HG02571 (cell line): ENCODE results near the gene ADARB1.

Experiments used
- ATAC-seq: cut with Tn5 transposase; IDR thresholded peaks from one replicate; pipeline ENCODE4 v1.9.1; 2021; ENCODE audit warnings: mild to moderate bottlenecking, moderate library complexity; ENCODE audit not compliant: unreplicated experiment

The ADARB1 gene

GRCh38 chr21:45163413-45164123, 89.2 kb downstream of the ADARB1 start:
- no peak for ATAC-seq

DNA sequence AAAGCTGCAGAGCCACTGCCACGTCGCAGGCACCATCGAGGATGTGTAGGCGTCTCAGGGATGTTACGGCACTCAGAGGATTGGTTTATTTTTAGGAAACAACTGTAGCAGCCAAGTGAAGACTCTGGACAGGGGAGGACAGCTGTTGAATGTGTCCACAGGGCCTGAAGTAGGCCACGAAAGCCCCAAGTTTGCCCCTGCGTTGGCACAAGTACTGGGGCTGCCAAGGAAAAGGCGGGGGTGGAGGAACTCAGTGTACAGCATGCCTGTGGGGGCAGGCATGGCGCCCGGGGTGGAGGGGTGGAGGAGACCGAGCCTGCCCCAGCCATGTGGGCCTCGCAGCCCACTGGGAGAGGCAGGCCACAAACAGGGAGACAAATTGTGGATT, 89.7 kb downstream of the ADARB1 start:
- ATAC-seq, result no peak

- ATAC-seq, result no peak
Observed at GRCh38 chr21:45164838-45165237, 90.5 kb downstream of the ADARB1 start.

DNA sequence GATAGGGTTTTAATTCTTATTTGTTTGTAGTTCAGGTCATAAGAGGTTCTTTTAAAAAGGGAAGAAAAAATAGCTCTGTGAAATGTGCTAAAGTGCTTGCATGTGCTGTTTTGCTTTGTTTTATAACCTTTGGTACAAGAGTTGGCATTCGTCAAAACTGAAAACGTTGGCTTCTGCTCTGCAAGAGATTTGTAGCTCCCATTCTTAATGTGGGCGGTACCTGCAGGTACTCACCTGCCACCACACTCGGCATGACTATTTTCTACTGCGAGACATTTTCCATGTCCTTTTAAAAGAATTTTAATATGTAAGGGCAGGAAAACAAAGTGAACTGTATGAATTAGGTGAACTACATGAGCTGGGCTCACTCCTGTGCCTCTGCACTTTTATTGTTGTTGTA, 92.6 kb downstream of the ADARB1 start:
- ATAC-seq, result no peak

- no peak for ATAC-seq
Observed at GRCh38 chr21:45167796-45168222, 93.4 kb downstream of the ADARB1 start.

DNA sequence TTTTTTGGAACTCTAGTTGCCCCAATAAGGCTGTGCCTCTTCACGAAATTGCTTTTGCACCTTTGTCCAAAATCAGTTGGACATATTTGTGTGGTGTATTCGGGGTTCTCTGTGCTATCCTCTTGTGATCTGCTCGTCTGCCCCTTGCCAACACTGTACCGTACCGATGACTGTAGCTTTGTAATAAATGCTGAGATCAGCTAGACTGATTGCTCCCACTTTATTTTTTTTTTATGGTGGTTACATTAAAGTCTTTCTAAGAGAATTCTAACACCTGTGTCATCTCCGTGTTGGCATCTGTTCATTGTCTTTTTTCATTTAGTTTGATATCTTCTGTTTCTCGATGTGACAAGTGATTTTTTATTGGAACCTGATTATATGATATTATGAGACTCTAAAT, 94.1 kb downstream of the ADARB1 start:
- no peak for ATAC-seq

DNA sequence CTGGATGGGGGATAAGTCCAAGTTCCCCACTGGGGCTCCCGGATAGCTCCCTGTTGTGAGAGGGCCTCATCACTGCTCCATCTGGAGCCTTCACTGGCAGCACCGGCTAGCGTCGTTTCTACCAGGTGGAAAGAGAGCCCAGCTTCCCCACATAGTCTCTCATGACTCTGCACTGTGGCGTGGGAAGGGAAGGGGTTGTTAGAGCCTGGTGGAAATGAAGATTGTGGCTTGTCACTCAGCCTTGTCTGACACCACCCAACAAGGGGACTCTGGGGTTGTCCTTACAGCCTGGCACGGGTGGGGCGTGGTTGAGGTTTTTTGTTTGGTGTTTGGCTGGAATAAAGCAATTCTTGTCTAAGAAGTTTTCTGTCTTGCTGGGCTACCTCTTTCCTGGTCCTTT, 94.6 kb downstream of the ADARB1 start:
- ATAC-seq, result no peak

DNA sequence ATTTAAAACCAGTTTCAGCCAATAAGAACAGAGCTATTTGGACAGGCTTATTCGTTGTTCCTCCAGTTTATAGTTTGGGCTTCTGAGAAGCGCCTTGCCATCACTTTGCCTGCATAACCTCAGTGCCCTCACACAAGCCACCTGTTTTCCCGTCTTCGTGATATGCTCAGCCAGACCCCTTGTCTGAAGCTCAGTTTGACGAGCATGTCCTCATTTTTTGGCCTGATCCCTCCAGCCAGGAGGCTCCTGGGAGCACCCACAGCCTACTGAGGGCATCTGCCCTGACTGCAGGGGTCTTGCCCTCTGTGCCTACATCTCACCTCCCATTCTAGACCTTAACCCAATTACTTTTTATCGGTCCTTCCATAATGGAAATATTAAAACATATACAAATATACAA, 95.3 kb downstream of the ADARB1 start:
- ATAC-seq, result no peak

- ATAC-seq, result no peak
Observed at GRCh38 chr21:45170987-45171386, 96.6 kb downstream of the ADARB1 start.

GRCh38 chr21:45172420-45172819, 98.0 kb downstream of the ADARB1 start:
- no peak for ATAC-seq

DNA sequence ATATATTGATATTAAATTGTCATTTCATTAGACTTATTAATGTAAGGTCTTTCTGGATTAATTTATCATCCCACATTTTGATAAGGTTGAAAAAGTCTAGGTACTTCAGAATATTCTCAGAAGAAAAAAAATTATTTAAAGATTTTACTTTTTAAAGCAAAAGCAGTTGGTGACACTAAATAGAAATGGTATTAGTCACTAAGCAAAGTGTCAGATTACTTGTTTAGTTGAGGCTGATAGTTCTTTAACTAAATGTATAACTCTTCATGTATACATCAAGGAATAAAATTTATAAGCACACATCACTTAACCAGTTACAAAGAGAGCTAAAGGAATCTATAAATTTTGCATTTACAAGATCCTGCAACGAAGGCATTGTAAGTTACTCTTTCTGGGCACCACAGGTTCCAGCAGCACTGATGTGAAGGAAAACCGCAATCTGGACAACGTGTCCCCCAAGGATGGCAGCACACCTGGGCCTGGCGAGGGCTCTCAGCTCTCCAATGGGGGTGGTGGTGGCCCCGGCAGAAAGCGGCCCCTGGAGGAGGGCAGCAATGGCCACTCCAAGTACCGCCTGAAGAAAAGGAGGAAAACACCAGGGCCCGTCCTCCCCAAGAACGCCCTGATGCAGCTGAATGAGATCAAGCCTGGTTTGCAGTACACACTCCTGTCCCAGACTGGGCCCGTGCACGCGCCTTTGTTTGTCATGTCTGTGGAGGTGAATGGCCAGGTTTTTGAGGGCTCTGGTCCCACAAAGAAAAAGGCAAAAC, 101.1 kb downstream of the ADARB1 start:
- no peak for ATAC-seq

DNA sequence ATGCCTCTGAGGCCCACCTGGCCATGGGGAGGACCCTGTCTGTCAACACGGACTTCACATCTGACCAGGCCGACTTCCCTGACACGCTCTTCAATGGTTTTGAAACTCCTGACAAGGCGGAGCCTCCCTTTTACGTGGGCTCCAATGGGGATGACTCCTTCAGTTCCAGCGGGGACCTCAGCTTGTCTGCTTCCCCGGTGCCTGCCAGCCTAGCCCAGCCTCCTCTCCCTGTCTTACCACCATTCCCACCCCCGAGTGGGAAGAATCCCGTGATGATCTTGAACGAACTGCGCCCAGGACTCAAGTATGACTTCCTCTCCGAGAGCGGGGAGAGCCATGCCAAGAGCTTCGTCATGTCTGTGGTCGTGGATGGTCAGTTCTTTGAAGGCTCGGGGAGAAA, 101.8 kb downstream of the ADARB1 start:
- no peak for ATAC-seq

GRCh38 chr21:45177039-45177438, 102.7 kb downstream of the ADARB1 start:
- no peak for ATAC-seq

DNA sequence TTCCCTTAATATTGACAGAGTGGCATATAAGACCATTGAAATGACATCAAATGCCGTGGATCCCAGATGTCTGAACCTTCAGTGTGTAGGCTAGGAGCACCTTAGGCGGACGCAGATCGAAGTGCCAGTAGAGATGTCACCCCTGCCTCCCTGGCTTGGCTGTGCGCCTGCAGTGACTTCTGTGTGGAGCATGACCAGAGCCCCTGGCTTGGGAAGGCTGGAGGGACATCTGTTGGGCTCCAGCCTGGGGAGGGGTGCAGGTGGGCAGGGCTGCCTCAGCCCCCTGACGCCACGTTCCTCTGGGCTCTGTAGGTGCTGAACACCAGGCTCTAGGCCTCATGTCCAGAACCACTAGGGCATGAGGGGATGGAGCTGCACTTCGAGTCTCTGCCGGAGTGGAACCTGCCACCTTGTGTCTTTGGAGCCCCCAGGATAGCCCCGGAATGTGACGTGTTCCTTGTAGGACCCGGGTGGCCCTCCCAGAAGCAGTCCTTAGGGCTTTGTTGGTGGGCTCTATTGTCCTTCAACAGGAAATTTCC, 103.8 kb downstream of the ADARB1 start:
- ATAC-seq, result no peak

DNA sequence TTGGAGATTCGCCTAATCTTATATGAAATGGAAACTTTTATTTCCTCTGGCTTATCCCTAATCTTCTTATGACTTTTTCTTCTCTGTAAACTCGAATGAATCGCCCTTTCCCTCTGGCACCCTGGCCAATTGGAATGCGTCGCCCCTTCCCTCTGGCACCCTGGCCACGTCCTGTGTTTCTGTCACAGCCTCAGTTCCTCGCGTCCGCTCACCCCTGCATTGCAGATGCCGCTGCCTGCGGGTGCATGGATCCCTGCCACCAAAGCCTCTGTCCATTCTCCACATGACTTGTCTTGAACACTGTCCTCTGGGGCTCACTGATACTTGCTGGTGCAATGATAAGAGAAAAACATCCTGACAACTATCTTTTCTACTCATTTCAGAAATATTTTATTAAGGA, 104.6 kb downstream of the ADARB1 start:
- ATAC-seq, result no peak

DNA sequence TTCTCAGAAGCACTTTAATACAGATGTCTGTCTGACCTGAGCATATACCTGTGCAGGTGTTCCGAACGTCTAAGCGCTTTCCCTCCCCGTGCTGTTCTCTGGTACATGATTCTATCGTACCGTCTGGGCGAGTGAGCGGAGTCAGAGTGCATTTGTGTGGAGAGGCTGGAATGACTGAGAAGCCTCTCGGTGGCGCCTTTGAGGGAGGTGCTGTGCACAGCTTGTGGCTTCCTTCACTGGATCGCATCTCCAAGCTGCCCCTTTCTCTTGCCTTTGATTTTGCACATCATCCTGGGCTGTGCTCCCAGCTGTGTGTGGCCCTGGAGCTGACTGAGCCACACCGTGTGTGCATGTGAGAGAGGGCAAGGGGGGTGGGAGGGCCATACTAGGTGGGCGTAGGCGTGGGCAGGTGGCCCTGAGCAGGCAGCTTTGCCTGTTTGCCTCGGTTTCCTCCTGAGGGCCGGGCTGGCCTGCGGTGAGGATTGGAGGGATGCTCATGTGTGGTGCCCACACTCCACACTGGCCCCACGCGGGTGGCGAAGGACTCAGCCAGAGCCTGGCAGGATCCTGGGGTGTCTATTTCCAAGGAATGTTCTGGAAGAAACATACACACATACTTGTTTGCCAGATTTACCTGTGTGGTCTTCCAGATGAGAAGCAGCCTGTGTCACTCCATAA, 105.3 kb downstream of the ADARB1 start:
- ATAC-seq, result no peak

DNA sequence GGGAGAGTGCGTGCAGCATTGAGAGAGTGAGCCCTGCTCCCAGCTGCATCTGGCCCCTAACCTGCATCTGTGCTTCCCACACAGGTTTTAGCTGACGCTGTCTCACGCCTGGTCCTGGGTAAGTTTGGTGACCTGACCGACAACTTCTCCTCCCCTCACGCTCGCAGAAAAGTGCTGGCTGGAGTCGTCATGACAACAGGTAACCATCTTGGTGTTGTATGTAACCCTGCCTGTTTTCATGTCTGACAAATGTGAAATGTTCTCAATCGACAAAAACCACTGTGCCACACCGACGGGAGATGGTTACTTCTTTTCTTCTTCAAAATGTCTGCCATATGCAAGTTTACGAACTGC, 105.8 kb downstream of the ADARB1 start:
- ATAC-seq, result no peak

DNA sequence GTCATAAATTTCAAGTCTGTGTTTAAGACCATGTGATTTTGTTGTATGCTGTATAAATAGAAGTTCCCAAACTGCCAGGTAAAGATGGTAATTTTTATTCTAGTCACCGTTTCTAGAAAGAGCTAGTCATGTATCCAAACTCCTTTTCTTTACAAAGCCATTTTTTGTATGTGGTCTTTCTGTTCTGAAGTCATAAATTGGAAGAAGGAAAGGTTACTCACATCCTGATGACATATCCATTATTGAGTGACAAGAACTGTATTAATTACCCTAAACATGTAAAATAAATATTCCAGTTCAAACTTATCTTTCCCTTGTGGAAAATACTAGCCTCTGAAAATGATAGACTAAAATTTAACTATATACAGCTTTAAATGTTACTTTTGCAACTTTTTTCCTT, 108.6 kb downstream of the ADARB1 start:
- no peak for ATAC-seq

- ATAC-seq, result no peak
Observed at GRCh38 chr21:45183852-45184251, 109.5 kb downstream of the ADARB1 start.

- ATAC-seq, result no peak
Observed at GRCh38 chr21:45184869-45185268, 110.5 kb downstream of the ADARB1 start.

DNA sequence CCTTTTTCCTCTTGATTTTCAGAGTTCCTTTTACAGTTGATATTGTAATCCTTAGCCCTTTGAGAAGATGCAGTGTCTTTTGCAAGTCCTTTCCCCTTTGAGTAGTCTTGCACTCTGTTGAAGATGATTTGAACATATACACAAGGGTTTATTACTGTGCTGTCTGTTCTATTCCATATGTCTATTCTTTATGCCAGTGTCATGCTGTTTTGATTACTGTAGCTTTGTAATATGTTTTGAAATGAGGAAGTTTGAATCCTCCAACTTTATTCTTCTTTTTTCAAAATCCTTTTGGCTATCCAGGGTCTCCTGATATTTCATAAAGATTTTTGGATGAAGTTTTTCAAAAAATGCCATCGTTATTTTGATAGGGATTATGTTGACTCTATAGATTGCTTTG, 112.3 kb downstream of the ADARB1 start:
- no peak for ATAC-seq

GRCh38 chr21:45187646-45188045, 113.3 kb downstream of the ADARB1 start:
- no peak for ATAC-seq
